GM18873 (cell line): ENCODE results near the gene CDHR5.
"Not testable (repeated sequence)": the region's sequence is repeated elsewhere in the genome, so short reads cannot be mapped to it uniquely, and the experiment has no call there.

ENCODE experiments used
- ATAC-seq: cut with Tn5 transposase; IDR thresholded peaks from one replicate; pipeline ENCODE4 v1.9.1; 2021; ENCODE audit warnings: mild to moderate bottlenecking, moderate library complexity, moderate number of reproducible peaks; ENCODE audit not compliant: unreplicated experiment, low FRiP score

Gene CDHR5, protein sequence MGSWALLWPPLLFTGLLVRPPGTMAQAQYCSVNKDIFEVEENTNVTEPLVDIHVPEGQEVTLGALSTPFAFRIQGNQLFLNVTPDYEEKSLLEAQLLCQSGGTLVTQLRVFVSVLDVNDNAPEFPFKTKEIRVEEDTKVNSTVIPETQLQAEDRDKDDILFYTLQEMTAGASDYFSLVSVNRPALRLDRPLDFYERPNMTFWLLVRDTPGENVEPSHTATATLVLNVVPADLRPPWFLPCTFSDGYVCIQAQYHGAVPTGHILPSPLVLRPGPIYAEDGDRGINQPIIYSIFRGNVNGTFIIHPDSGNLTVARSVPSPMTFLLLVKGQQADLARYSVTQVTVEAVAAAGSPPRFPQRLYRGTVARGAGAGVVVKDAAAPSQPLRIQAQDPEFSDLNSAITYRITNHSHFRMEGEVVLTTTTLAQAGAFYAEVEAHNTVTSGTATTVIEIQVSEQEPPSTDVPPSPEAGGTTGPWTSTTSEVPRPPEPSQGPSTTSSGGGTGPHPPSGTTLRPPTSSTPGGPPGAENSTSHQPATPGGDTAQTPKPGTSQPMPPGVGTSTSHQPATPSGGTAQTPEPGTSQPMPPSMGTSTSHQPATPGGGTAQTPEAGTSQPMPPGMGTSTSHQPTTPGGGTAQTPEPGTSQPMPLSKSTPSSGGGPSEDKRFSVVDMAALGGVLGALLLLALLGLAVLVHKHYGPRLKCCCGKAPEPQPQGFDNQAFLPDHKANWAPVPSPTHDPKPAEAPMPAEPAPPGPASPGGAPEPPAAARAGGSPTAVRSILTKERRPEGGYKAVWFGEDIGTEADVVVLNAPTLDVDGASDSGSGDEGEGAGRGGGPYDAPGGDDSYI

GRCh38 chr11:624705-625635 is at the start of gene CDHR5:
TSS of gene CDHR5 (minus strand) at chr11:624955. CDS start at chr11:624902, 53 bp downstream.
- ATAC-seq = no peak

DNA sequence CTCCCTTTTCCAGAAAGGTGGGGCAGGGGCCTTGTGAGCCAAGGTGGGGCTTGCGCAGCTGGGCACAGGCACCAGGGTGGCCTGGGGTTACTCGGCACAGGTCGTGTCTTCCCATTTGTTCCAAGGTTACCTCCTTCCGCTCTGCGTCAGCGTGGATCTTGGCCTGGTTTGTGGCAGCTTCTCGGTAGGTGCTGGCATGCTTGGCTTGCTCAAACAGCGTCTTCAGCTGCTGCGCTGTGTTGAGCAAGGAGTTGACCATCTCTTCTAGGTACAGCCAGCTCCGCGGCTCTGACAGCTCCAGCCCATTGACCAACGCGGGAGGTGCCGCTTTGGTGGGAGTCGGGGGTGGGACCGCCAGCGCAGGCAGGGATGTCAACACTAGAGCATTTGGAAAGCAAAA is 49.7 kb upstream of the CDHR5 start:
- no peak for ATAC-seq

- no peak for ATAC-seq
Observed at GRCh38 chr11:673866-674265, 49.1 kb upstream of the CDHR5 start.

GRCh38 chr11:665704-666281 is 41.0 kb upstream of the CDHR5 start:
- no peak for ATAC-seq

GRCh38 chr11:665062-665703 is 40.4 kb upstream of the CDHR5 start:
- no peak for ATAC-seq

- ATAC-seq = no peak
Observed at GRCh38 chr11:662689-663274, 38.0 kb upstream of the CDHR5 start.

DNA sequence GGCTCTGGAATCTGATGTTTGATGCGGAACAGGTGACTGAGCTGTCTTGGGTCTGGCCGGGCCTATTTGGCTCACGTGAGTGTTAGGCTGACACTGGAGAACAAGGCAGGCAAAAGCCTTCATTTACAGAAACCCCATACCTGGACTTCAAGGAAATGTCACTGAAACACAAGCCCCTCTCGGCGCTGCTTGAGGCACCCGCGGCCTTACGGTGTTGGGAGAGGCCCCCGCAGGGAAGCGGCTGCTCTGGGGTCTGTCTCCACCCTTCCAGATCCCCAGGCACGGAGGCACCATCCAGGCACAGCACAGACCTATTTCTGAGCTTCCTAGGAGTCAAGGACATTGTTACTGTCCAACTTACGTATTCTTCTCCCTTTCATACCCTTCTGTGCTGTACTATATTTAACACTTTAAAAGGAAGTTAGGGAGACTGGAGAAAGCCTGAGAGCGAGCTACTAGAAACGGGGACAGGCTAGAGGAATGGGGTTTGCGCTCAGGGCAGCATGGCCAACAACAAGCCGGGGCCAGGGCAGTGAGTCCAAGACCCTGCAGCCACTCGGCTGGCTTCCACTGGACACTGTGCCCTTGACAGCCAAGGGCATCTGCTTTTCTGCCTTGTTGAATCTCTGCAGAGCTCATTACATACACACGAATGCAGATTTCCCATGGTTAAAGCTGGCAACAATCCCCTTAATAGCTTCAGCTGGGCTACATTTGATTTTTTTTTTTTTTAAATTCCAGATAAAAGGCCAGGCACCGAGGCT is 36.1 kb upstream of the CDHR5 start:
- no peak for ATAC-seq

GRCh38 chr11:660281-660680 is 35.5 kb upstream of the CDHR5 start:
- ATAC-seq = no peak

DNA sequence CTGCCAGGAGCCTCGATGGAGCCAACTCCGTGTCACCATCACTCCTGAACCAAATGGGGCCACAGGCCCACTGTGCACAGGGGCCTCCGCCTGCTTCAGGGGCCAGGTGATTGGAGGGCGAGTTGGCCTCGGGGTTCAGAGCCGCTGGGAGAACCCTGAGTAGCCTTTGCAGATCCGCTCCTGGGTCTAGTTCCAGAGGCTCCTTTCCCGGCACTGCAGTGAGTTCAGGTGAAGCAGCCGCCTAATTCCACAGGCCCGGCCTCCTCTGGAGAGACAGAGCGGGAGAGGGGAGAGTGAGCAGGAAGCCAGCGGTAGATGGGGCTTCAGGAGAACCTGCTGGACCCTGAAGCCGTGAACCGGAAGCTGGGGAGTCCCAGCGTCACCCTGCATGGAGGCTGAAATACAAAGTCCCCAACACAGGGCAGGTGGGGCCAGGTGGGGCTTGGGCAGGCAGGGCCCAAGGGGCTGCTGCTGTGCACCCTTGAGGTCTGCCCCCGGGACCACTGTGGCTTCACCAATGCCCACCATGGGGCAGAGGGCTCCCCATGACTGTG is 34.9 kb upstream of the CDHR5 start:
- no peak for ATAC-seq

- ATAC-seq = no peak
Observed at GRCh38 chr11:657691-658126, 33.0 kb upstream of the CDHR5 start.

DNA sequence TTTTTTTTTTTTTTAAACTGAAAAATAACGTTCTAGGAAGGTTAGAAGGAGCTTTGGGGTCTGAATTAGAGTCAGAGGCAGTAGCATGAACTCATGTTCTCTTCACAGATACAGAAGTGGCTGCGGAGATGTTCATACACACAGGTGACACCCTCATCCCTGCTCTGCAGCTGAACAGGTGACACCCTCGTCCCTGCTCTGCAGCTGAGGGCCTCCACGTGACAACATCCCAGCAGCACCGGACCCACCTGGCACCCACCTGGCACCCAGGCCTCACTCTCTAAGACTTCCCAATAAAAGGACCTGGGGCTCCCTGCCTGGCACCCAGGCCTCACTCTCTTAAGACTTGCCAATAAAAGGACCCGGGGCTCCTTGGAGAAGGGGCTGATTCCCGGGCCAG is 32.1 kb upstream of the CDHR5 start:
- ATAC-seq = no peak

DNA sequence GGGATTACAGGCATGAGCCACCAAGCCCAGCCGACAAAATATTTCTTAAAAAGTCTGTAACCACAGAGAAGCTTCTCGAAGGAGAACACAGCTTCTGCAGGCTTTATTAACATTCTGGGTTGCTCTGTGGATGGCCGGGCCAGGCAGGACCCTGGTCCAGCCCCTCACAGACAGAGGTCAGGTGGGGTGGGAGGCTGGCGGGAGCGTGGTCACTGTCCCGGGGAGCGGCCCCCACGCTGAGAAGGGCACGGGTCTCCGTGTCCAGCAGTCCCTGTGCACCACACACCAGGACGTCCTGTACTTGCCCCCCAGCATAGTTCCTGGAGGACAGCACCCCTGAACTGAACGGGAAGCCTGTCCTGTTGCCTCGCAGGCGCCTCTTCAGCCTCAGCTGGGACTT is 31.7 kb upstream of the CDHR5 start:
- no peak for ATAC-seq

GRCh38 chr11:655036-655726 is 30.4 kb upstream of the CDHR5 start:
- no peak for ATAC-seq

GRCh38 chr11:654444-654843 is 29.7 kb upstream of the CDHR5 start:
- not testable (repeated sequence) for ATAC-seq

GRCh38 chr11:653837-654236 is 29.1 kb upstream of the CDHR5 start:
- ATAC-seq = no peak

DNA sequence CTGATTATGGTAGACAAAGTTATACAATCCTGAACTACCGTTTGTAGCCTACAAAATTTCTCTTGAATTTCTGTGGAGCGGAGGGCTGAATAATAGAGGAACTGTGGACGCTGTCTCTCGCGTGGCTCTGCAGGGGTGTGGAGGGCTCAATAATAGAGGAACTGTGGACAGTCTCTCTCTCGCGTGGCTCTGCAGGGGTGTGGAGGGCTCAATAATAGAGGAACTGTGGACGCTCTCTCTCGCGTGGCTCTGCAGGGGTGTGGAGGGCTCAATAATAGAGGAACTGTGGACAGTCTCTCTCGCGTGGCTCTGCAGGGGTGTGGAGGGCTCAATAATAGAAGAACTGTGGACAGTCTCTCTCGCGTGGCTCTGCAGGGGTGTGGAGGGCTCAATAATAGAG is 28.4 kb upstream of the CDHR5 start:
- not testable (repeated sequence) for ATAC-seq

- ATAC-seq = no peak
Observed at GRCh38 chr11:650482-650881, 25.7 kb upstream of the CDHR5 start.
